SJCRH30 (cell line): ENCODE measurements around the gene RAB31. TPM values are rescaled to one million over a fixed set of nuclear protein-coding genes. Genes with fewer than 3 reads are reported as not detected.

Experiments used
- DNase-seq, 2 experiments: peaks; one replicate each; pipeline ENCODE4 v3.0.0-alpha.2; 2015 to 2020
- H3K27ac ChIP-seq: fragments of 250-450 bp; sonication (Bioruptor Pico); 2 replicates; pipeline ENCODE4 v1.5.1; 2020; ENCODE audit warnings: mild to moderate bottlenecking, moderate library complexity
- H3K27me3 ChIP-seq: fragments of 250-450 bp; sonication (Bioruptor Pico); 2 replicates; pipeline ENCODE4 v1.5.1; 2020; ENCODE audit warnings: mild to moderate bottlenecking, moderate library complexity
- H3K36me3 ChIP-seq: fragments of 250-450 bp; sonication (Bioruptor Pico); 2 replicates; pipeline ENCODE4 v1.5.1; 2020; ENCODE audit warnings: mild to moderate bottlenecking, moderate library complexity
- H3K4me1 ChIP-seq: fragments of 250-450 bp; sonication (Bioruptor Pico); 2 replicates; pipeline ENCODE4 v1.5.1; 2020; ENCODE audit warnings: mild to moderate bottlenecking, moderate library complexity
- H3K4me3 ChIP-seq: fragments of 250-450 bp; sonication (Bioruptor Pico); 2 replicates; pipeline ENCODE4 v1.5.1; 2020; ENCODE audit warnings: mild to moderate bottlenecking, moderate library complexity
- H3K9me3 ChIP-seq: fragments of 250-450 bp; sonication (Bioruptor Pico); replicated peaks from 2 replicates; pipeline ENCODE4 v1.5.1; 2020; ENCODE audit warnings: mild to moderate bottlenecking, moderate library complexity
- total RNA-seq: library from RNA; depleted of rRNA; stranded (reverse); fragments of >200 nt; shearing (Covaris generic); gene quantifications from 2 replicates; pipeline ENCODE4 v1.2.3, GENCODE V29; 2014

The RAB31 gene
- total RNA-seq, 1 experiment from 2014 or later, result 8.1 TPM

- Histone ChIP-seq H3K9me3 (no peaks in the 10 kb centered on the region), H3K27ac (no peak overlapping the region), H3K36me3 (no peaks in the 10 kb centered on the region), H3K27me3 (no peaks in the 10 kb centered on the region), H3K4me1 (no peaks in the 10 kb centered on the region), H3K4me3 (no peak overlapping the region)
- no peak for DNase-seq
Observed at GRCh38 chr18:9870431-9871008, 162.4 kb downstream of the RAB31 start.

GRCh38 chr18:9871244-9871746 is 163.2 kb downstream of the RAB31 start:
- no peak overlapping the region for H3K27ac ChIP-seq
- H3K9me3 ChIP-seq, result no peaks in the 10 kb centered on the region
- H3K4me3 ChIP-seq, result no peak overlapping the region
- H3K27me3 ChIP-seq, result no peaks in the 10 kb centered on the region
- H3K36me3 ChIP-seq, result no peaks in the 10 kb centered on the region
- H3K4me1 ChIP-seq, result no peaks in the 10 kb centered on the region; the same call in 1 of the 2 replicates
- DNase-seq, result no peak

- DNase-seq, result no peak
- Histone ChIP-seq H3K27ac (no peak overlapping the region), H3K4me3 (no peak overlapping the region), H3K36me3 (no peaks in the 10 kb centered on the region), H3K9me3 (no peaks in the 10 kb centered on the region), H3K4me1 (peaks cover 7% of the 10 kb centered on the region; the same call in 1 of the 2 replicates), H3K27me3 (no peaks in the 10 kb centered on the region)
Observed at GRCh38 chr18:9872823-9873222, 164.7 kb downstream of the RAB31 start.

GRCh38 chr18:9874728-9875127 is 166.6 kb downstream of the RAB31 start:
- no peaks in the 10 kb centered on the region for H3K27me3 ChIP-seq

GRCh38 chr18:9876212-9876866 is 168.2 kb downstream of the RAB31 start:
- DNase-seq, result no peak
- H3K4me1 ChIP-seq, result peaks cover 7% of the 10 kb centered on the region; the same call in 1 of the 2 replicates
- no peaks in the 10 kb centered on the region for H3K27me3 ChIP-seq
- no peak overlapping the region for H3K27ac ChIP-seq
- H3K36me3 ChIP-seq, result no peaks in the 10 kb centered on the region
- H3K9me3 ChIP-seq, result no peaks in the 10 kb centered on the region
- no peak overlapping the region for H3K4me3 ChIP-seq

More at GRCh38 chr18:9874728-9875127, 166.6 kb downstream of the RAB31 start:
- Histone ChIP-seq H3K4me3 (no peak overlapping the region), H3K9me3 (no peaks in the 10 kb centered on the region), H3K4me1 (peaks cover 7% of the 10 kb centered on the region; the same call in 1 of the 2 replicates), H3K27ac (no peak overlapping the region), H3K36me3 (no peaks in the 10 kb centered on the region)
- no peak for DNase-seq

- DNase-seq, result peak; percentile 8 to 27
- Histone ChIP-seq H3K4me3 (peak overlapping the region; percentile 46), H3K4me1 (peaks cover 7% of the 10 kb centered on the region; the same call in 1 of the 2 replicates), H3K36me3 (no peaks in the 10 kb centered on the region), H3K27me3 (no peaks in the 10 kb centered on the region), H3K9me3 (no peaks in the 10 kb centered on the region), H3K27ac (peak overlapping the region; percentile 26; the same call in 1 of the 2 replicates)
Observed at GRCh38 chr18:9876867-9877654, 169.0 kb downstream of the RAB31 start.

GRCh38 chr18:9877655-9878014 is 169.5 kb downstream of the RAB31 start:
- Histone ChIP-seq H3K27me3 (no peaks in the 10 kb centered on the region), H3K4me1 (peaks cover 7% of the 10 kb centered on the region; the same call in 1 of the 2 replicates), H3K9me3 (no peaks in the 10 kb centered on the region), H3K4me3 (peak overlapping the region; percentile 46), H3K36me3 (no peaks in the 10 kb centered on the region), H3K27ac (no peak overlapping the region)
- DNase-seq, result no peak

- Histone ChIP-seq H3K27me3 (no peaks in the 10 kb centered on the region), H3K36me3 (no peaks in the 10 kb centered on the region), H3K27ac (no peak overlapping the region), H3K4me1 (peaks cover 7% of the 10 kb centered on the region; the same call in 1 of the 2 replicates), H3K4me3 (no peak overlapping the region), H3K9me3 (no peaks in the 10 kb centered on the region)
- DNase-seq, result no peak
Observed at GRCh38 chr18:9878095-9878494, 170.0 kb downstream of the RAB31 start.

GRCh38 chr18:9878783-9879242 is 170.7 kb downstream of the RAB31 start:
- Histone ChIP-seq H3K9me3 (no peaks in the 10 kb centered on the region), H3K36me3 (no peaks in the 10 kb centered on the region), H3K4me3 (no peak overlapping the region), H3K27me3 (no peaks in the 10 kb centered on the region), H3K4me1 (peaks cover 7% of the 10 kb centered on the region; the same call in 1 of the 2 replicates), H3K27ac (no peak overlapping the region)
- DNase-seq, result no peak

- Histone ChIP-seq H3K27ac (no peak overlapping the region), H3K4me1 (no peaks in the 10 kb centered on the region), H3K27me3 (no peaks in the 10 kb centered on the region), H3K9me3 (no peaks in the 10 kb centered on the region), H3K4me3 (no peak overlapping the region), H3K36me3 (no peaks in the 10 kb centered on the region)
- DNase-seq, result no peak
Observed at GRCh38 chr18:9884090-9884489, 176.0 kb downstream of the RAB31 start.

- no peaks in the 10 kb centered on the region for H3K36me3 ChIP-seq
- H3K27ac ChIP-seq, result no peak overlapping the region
- no peaks in the 10 kb centered on the region for H3K27me3 ChIP-seq
- DNase-seq, result no peak
- no peaks in the 10 kb centered on the region for H3K9me3 ChIP-seq
- no peak overlapping the region for H3K4me3 ChIP-seq
- H3K4me1 ChIP-seq, result no peaks in the 10 kb centered on the region
Observed at GRCh38 chr18:9884532-9885140, 176.5 kb downstream of the RAB31 start.

- DNase-seq, result no peak
- Histone ChIP-seq H3K36me3 (no peaks in the 10 kb centered on the region), H3K27ac (no peak within 1 kb of the TSS), H3K27me3 (no peaks in the 10 kb centered on the region), H3K4me3 (no peak within 1 kb of the TSS), H3K9me3 (no peaks in the 10 kb centered on the region), H3K4me1 (no peaks in the 10 kb centered on the region)
Observed at GRCh38 chr18:9885170-9886004, 177.3 kb downstream of the RAB31 start, which contains the start of gene TXNDC2. Gene TXNDC2, plus strand, starts transcription at chr18:9885973. Its CDS starts 708 bp downstream, at chr18:9886681.

- DNase-seq, result no peak
- Histone ChIP-seq H3K9me3 (no peaks in the 10 kb centered on the region), H3K4me3 (no peak overlapping the region), H3K4me1 (no peaks in the 10 kb centered on the region), H3K36me3 (no peaks in the 10 kb centered on the region), H3K27me3 (no peaks in the 10 kb centered on the region), H3K27ac (no peak overlapping the region)
Observed at GRCh38 chr18:9886005-9886348, 177.9 kb downstream of the RAB31 start.

GRCh38 chr18:9887992-9888391 is 179.9 kb downstream of the RAB31 start:
- Histone ChIP-seq H3K4me1 (no peaks in the 10 kb centered on the region), H3K4me3 (no peak overlapping the region), H3K36me3 (no peaks in the 10 kb centered on the region), H3K9me3 (no peaks in the 10 kb centered on the region), H3K27me3 (no peaks in the 10 kb centered on the region), H3K27ac (no peak overlapping the region)
- DNase-seq, result no peak
